Upper lobe of left lung (tissue), 6 donors: ENCODE measurements around the gene YIPF4. TPM values are rescaled to one million over a fixed set of nuclear protein-coding genes. Genes with fewer than 3 reads are reported as not detected.
"Not testable (repeated sequence)": the region's sequence is repeated elsewhere in the genome, so short reads cannot be mapped to it uniquely, and the experiment has no call there.

Experiments used
- ATAC-seq, 2 donors: fragments of 200-7000 bp; cut with Tn5 transposase; one replicate each; pipeline ENCODE4 v1.9.1; 2022; ENCODE audit warnings: mild to moderate bottlenecking in 2 of 2, moderate library complexity in 2 of 2; ENCODE audit not compliant: low FRiP score in 2 of 2
- DNase-seq, 2 donors: peaks; one replicate each; pipeline ENCODE4 v3.0.0-alpha.2; 2019 to 2020
- H3K27ac ChIP-seq, 4 donors: fragments of 200-600 bp; sonication (generic); one replicate each; pipeline ENCODE4 v1.5.1; 2016 to 2019
- H3K27me3 ChIP-seq, 4 donors: fragments of 200-600 bp; sonication (generic); one replicate each; pipeline ENCODE4 v1.5.1; 2017 to 2019
- H3K36me3 ChIP-seq, 4 donors: fragments of 200-600 bp; sonication (generic); one replicate each; pipeline ENCODE4 v1.5.1; 2016 to 2019
- H3K4me1 ChIP-seq, 4 donors: fragments of 200-600 bp; sonication (generic); one replicate each; pipeline ENCODE4 v1.5.1; 2018 to 2019
- H3K4me3 ChIP-seq, 4 donors: fragments of 200-600 bp; sonication (generic); one replicate each; pipeline ENCODE4 v1.5.1; 2017 to 2019; ENCODE audit warnings: mild to moderate bottlenecking in 2 of 4, moderate library complexity in 1 of 4
- H3K9me3 ChIP-seq, 4 donors: fragments of 200-600 bp; sonication (generic); one replicate each; pipeline ENCODE4 v1.5.1; 2018 to 2019
- EP300 ChIP-seq, 4 donors: sonication (generic); formaldehyde crosslinking; IDR thresholded peaks; one replicate each; pipeline ENCODE4 v1.5.1; 2017; ENCODE audit warnings: antibody characterized with exemption in 4 of 4, control low read depth in 2 of 4
- POLR2A ChIP-seq, 4 donors: fragments of 450-650 bp; IDR thresholded peaks; one replicate each; pipeline ENCODE4 v1.5.1; 2016 to 2017; ENCODE audit warnings: antibody characterized with exemption in 4 of 4, mild to moderate bottlenecking in 2 of 4
- POLR2AphosphoS5 ChIP-seq, 2 donors: sonication (generic); formaldehyde crosslinking; IDR thresholded peaks; one replicate each; pipeline ENCODE4 v1.5.1; 2017; ENCODE audit warnings: antibody characterized with exemption in 2 of 2
- WGBS, 2 donors: methylation state at CpG; one replicate each; pipeline ENCODE4 v1.1.5; 2017 to 2018; 5-methylcytosine and 5-hydroxymethylcytosine counted together
- total RNA-seq, 6 donors: library from RNA; depleted of rRNA in 4 of 6; stranded (reverse); fragments of >200 nt in 4 of 6; gene quantifications; one replicate each; pipeline versions ENCODE4 v1.1.0 to v1.2.1, GENCODE V29; 2016 to 2021
- TF ChIP-seq, protein P1 (sequence below), 6 experiments: fragments of 450-650 bp in 4 of 6; fragments of 200-600 bp in 2 of 6; sonication (generic) in 2 of 6; IDR thresholded peaks; one replicate each; pipeline ENCODE4 v1.5.1; 2016 to 2019; ENCODE audit warnings: antibody characterized with exemption in 6 of 6
- donor health status: DM: no; HTN: no; CAD: no; lungs with moderate emphysema.
- donor health status: DM: no; HTN: yes; CAD: no; lungs with severe emphysema.

YIPF4 gene
- total RNA-seq, 6 donors from 2014 or later = 13.1 to 46.5 (median 18.9) TPM

GRCh38 chr2:32360416-32360815, 82.7 kb downstream of the YIPF4 start:
- Histone ChIP-seq H3K4me1 (peaks cover 30 to 56% (median 40%) of the 10 kb centered on the region in 4 donors), H3K9me3 (no peaks in the 10 kb centered on the region), H3K4me3 (no peak overlapping the region), H3K27ac (no peak overlapping the region), H3K27me3 (no peaks in the 10 kb centered on the region), H3K36me3 (no peaks in the 10 kb centered on the region)
- ATAC-seq (no peak), DNase-seq (no peak)
- WGBS, 2 donors = 84% methylated on average over 4 of the region's 4 CpGs
- no peak for TF ChIP-seq EP300 (IDR thresholded peaks at IDR 0.05)
- TF ChIP-seq, protein P1, sequence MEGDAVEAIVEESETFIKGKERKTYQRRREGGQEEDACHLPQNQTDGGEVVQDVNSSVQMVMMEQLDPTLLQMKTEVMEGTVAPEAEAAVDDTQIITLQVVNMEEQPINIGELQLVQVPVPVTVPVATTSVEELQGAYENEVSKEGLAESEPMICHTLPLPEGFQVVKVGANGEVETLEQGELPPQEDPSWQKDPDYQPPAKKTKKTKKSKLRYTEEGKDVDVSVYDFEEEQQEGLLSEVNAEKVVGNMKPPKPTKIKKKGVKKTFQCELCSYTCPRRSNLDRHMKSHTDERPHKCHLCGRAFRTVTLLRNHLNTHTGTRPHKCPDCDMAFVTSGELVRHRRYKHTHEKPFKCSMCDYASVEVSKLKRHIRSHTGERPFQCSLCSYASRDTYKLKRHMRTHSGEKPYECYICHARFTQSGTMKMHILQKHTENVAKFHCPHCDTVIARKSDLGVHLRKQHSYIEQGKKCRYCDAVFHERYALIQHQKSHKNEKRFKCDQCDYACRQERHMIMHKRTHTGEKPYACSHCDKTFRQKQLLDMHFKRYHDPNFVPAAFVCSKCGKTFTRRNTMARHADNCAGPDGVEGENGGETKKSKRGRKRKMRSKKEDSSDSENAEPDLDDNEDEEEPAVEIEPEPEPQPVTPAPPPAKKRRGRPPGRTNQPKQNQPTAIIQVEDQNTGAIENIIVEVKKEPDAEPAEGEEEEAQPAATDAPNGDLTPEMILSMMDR (IDR thresholded peaks at IDR 0.05) = no peak
- no peak for TF ChIP-seq POLR2A (IDR thresholded peaks at IDR 0.05)
- TF ChIP-seq POLR2AphosphoS5 (IDR thresholded peaks at IDR 0.05) = no peak

DNA sequence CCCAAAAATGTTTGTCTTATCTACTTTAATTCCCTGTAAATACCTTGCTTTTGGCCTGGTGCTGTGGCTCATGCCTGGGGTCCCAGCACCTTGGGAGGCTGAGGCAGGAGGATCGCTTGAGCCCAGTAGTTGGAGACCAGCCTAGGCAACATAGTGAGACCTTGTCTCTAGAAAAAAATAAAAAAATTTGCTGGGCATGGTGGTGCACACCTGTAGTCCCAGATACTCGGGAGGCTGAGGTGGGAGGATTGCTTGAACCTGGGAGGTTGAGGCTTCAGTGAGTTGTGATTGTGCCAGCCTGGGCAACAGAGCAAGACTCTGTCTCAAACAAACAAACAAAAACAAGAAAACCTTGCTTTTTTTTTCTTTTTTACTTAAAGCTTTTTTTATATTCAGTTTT, 85.3 kb downstream of the YIPF4 start:
- not testable (repeated sequence) for H3K9me3 ChIP-seq, DNase-seq, ATAC-seq

DNA sequence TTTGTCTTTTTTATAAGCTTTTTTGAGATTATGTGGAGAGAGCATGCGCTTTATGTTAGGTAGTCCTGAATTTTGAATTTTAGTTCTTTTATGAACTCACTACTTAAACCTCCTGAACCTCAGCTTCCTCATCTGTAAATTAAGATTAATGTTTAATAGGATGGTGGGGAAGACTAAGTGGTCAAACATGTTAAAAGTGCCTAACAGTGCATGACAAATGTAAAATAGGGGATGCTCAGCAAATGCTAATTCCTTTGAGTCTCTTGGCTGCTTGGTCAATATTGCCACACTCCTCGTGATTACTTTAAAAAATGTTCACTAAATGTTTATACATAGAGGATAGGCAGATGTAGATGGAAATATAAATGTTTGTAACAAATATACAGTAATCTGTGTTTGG, 85.9 kb downstream of the YIPF4 start:
- Histone ChIP-seq H3K27me3 (no peaks in the 10 kb centered on the region), H3K4me1 (peaks cover 39 to 56% (median 50%) of the 10 kb centered on the region in 4 donors), H3K9me3 (no peaks in the 10 kb centered on the region), H3K36me3 (no peaks in the 10 kb centered on the region), H3K4me3 (no peak overlapping the region), H3K27ac (no peak overlapping the region)
- WGBS, 2 donors = 66 to 69% methylated on average over 2 of the region's 2 CpGs
- no peak for TF ChIP-seq POLR2AphosphoS5 (IDR thresholded peaks at IDR 0.05)
- TF ChIP-seq, protein P1 (IDR thresholded peaks at IDR 0.05) = no peak
- no peak for TF ChIP-seq EP300 (IDR thresholded peaks at IDR 0.05)
- DNase-seq = no peak
- ATAC-seq = no peak

More for the DNA sequence above, 85.3 kb downstream of the YIPF4 start:
- peaks cover 41 to 58% (median 53%) of the 10 kb centered on the region in 4 donors for H3K4me1 ChIP-seq
- H3K36me3 ChIP-seq, H3K4me3 ChIP-seq, H3K27me3 ChIP-seq, H3K27ac ChIP-seq: not testable (repeated sequence)
- 90 to 100% methylated on average over 2 of the region's 2 CpGs for WGBS, 2 donors

DNA sequence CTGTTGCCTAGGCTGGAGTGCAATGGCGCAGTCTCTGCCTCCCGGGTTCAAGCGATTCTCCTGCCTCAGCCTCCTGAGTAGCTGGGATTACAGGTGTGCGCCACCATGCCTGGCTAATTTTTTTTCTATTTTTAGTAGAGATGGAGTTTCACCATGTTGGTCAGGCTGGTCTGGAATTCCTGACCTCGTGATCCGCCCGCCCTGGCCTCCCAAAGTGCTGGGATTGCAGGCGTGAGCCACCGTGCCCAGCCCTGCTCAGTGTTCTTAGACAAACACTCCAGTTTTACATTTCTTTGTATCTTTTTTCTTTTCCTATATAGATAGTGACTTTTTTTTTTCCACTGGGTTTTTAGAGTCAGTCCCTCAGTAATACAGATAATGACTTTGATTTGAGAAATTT, 86.6 kb downstream of the YIPF4 start:
- H3K9me3 ChIP-seq, H3K27me3 ChIP-seq, H3K27ac ChIP-seq, H3K36me3 ChIP-seq, H3K4me3 ChIP-seq, ATAC-seq: not testable (repeated sequence)
- DNase-seq = peak in 1 of 2 donors; percentile 52
- WGBS, 2 donors = 90 to 94% methylated on average over 9 of the region's 9 CpGs
- H3K4me1 ChIP-seq = peaks cover 32 to 53% (median 47%) of the 10 kb centered on the region in 4 donors

- not testable (repeated sequence) for H3K27ac ChIP-seq, ATAC-seq, H3K36me3 ChIP-seq, H3K27me3 ChIP-seq, H3K9me3 ChIP-seq, H3K4me3 ChIP-seq, DNase-seq
- peaks cover 20 to 46% (median 37%) of the 10 kb centered on the region in 4 donors for H3K4me1 ChIP-seq
- 92 to 98% methylated on average over 3 of the region's 3 CpGs for WGBS, 2 donors
These were observed 88.0 kb downstream of the YIPF4 start for GRCh38 chr2:32365679-32366078.

Other genes with a start within 250 kb of the YIPF4 start
- gene DPY30, start 238.1 kb upstream of the YIPF4 start, total RNA-seq = 10 to 100 TPM; 10.1 to 92.8 (median 51.7) TPM
- gene SPAST, start 214.3 kb upstream of the YIPF4 start, total RNA-seq = 10 to 100 TPM in 5 of 6 donors, 1 to 10 TPM in 1; 9.9 to 28.3 (median 14.8) TPM
- gene SLC30A6, start 112.0 kb upstream of the YIPF4 start, total RNA-seq = 10 to 100 TPM in 5 of 6 donors, 1 to 10 TPM in 1; 3.6 to 30.4 (median 18.7) TPM
- gene NLRC4, start 13.0 kb upstream of the YIPF4 start, total RNA-seq = 10 to 100 TPM in 3 of 6 donors, 1 to 10 TPM in 3; 6.3 to 22.4 (median 10.6) TPM
- 100 to 1,000 TPM in 3 of 6 donors, 10 to 100 TPM in 3; 60.4 to 198 (median 101) TPM for gene BIRC6, start 79.1 kb downstream of the YIPF4 start, total RNA-seq